ENCODE results near the gene MCUR1. TPM values are rescaled to one million over a fixed set of nuclear protein-coding genes. Genes with fewer than 3 reads are reported as not detected.

MCUR1 gene
- total and polyA plus RNA-seq, 9 of the 15 experiments (the other 6 are each of a cell fraction or from before 2014, with no cell fraction given): 5.1 to 60.2 (median 41.4) TPM

DNA sequence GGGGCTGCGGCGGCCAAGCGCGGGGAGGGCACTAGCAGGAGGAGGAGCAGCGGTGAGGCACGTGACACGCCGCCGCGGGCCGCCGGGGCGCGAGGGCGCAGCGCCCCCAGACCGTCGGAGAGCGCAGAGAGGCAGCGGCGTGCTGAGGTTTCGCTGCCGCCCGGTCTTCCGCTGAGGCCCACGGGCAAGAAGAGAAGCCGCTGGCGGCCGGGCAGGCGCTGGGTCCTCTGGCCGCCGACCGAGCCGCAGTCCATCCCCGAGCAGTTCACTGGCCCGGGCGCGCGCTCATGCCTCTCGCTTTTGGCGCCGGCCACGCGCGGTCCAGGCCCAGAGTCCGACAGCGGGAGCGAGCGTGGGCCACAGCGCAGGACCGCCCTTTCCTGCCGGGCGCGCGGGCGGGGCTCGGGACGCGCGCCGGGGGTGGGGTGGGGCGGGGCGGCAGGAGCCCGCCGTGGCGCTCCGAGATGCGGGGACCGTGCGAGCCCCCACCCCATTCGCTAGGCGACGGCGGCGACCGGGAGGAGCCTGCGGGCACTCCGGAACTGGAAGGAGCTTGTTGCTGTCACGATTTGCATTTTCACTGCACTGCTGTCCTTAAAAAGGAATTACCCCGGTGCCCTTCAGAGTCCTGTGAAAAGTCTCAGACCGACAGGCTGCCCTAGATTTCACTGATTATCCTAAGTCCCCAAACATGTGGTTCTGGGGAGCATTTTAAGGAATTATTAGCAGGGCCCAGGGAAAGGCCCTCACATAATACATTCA is at the start of gene MCUR1 (continued):
- TF ChIP-seq HNRNPL (IDR thresholded peaks at IDR 0.05; ENCODE audit: low read depth, low read length) (peak; percentile 74), POLR2B (IDR thresholded peaks at IDR 0.05; ENCODE audit: low read depth, partially characterized antibody) (peak; percentile 76), TCF7L2 (IDR thresholded peaks at IDR 0.05; ENCODE audit: low read depth, low read length) (no peak), ZNF696 (CRISPR knock-in tag; conservative IDR thresholded peaks at IDR 0.05) (no peak), ZNF274 (IDR thresholded peaks at IDR 0.05; ENCODE audit: borderline replicate concordance, low read depth, low read length) (no peak), BACH1 (tag; IDR thresholded peaks at IDR 0.05) (no peak), ATF7 (IDR thresholded peaks at IDR 0.05) (peak; percentile 84)
- TF ChIP-seq, protein P1, sequence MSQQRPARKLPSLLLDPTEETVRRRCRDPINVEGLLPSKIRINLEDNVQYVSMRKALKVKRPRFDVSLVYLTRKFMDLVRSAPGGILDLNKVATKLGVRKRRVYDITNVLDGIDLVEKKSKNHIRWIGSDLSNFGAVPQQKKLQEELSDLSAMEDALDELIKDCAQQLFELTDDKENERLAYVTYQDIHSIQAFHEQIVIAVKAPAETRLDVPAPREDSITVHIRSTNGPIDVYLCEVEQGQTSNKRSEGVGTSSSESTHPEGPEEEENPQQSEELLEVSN (IDR thresholded peaks at IDR 0.05; ENCODE audit: borderline replicate concordance in 1 of 2, extremely low read depth in 1 of 2, insufficient read depth in 1 of 2, insufficient read length in 1 of 2, low read depth in 1 of 2, low read length in 1 of 2, poor library complexity in 1 of 2, severe bottlenecking in 1 of 2): peak; percentile 91 to 95
- TF ChIP-seq, protein P2, sequence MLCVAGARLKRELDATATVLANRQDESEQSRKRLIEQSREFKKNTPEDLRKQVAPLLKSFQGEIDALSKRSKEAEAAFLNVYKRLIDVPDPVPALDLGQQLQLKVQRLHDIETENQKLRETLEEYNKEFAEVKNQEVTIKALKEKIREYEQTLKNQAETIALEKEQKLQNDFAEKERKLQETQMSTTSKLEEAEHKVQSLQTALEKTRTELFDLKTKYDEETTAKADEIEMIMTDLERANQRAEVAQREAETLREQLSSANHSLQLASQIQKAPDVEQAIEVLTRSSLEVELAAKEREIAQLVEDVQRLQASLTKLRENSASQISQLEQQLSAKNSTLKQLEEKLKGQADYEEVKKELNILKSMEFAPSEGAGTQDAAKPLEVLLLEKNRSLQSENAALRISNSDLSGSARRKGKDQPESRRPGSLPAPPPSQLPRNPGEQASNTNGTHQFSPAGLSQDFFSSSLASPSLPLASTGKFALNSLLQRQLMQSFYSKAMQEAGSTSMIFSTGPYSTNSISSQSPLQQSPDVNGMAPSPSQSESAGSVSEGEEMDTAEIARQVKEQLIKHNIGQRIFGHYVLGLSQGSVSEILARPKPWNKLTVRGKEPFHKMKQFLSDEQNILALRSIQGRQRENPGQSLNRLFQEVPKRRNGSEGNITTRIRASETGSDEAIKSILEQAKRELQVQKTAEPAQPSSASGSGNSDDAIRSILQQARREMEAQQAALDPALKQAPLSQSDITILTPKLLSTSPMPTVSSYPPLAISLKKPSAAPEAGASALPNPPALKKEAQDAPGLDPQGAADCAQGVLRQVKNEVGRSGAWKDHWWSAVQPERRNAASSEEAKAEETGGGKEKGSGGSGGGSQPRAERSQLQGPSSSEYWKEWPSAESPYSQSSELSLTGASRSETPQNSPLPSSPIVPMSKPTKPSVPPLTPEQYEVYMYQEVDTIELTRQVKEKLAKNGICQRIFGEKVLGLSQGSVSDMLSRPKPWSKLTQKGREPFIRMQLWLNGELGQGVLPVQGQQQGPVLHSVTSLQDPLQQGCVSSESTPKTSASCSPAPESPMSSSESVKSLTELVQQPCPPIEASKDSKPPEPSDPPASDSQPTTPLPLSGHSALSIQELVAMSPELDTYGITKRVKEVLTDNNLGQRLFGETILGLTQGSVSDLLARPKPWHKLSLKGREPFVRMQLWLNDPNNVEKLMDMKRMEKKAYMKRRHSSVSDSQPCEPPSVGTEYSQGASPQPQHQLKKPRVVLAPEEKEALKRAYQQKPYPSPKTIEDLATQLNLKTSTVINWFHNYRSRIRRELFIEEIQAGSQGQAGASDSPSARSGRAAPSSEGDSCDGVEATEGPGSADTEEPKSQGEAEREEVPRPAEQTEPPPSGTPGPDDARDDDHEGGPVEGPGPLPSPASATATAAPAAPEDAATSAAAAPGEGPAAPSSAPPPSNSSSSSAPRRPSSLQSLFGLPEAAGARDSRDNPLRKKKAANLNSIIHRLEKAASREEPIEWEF (CRISPR knock-in tag; IDR thresholded peaks at IDR 0.05): no peak
- TF ChIP-seq, protein P3, sequence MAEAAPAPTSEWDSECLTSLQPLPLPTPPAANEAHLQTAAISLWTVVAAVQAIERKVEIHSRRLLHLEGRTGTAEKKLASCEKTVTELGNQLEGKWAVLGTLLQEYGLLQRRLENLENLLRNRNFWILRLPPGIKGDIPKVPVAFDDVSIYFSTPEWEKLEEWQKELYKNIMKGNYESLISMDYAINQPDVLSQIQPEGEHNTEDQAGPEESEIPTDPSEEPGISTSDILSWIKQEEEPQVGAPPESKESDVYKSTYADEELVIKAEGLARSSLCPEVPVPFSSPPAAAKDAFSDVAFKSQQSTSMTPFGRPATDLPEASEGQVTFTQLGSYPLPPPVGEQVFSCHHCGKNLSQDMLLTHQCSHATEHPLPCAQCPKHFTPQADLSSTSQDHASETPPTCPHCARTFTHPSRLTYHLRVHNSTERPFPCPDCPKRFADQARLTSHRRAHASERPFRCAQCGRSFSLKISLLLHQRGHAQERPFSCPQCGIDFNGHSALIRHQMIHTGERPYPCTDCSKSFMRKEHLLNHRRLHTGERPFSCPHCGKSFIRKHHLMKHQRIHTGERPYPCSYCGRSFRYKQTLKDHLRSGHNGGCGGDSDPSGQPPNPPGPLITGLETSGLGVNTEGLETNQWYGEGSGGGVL (CRISPR knock-in tag; IDR thresholded peaks at IDR 0.05): no peak
- TF ChIP-seq, protein P4, sequence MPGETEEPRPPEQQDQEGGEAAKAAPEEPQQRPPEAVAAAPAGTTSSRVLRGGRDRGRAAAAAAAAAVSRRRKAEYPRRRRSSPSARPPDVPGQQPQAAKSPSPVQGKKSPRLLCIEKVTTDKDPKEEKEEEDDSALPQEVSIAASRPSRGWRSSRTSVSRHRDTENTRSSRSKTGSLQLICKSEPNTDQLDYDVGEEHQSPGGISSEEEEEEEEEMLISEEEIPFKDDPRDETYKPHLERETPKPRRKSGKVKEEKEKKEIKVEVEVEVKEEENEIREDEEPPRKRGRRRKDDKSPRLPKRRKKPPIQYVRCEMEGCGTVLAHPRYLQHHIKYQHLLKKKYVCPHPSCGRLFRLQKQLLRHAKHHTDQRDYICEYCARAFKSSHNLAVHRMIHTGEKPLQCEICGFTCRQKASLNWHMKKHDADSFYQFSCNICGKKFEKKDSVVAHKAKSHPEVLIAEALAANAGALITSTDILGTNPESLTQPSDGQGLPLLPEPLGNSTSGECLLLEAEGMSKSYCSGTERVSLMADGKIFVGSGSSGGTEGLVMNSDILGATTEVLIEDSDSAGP (CRISPR knock-in tag; IDR thresholded peaks at IDR 0.05): no peak
- TF ChIP-seq, protein P5, sequence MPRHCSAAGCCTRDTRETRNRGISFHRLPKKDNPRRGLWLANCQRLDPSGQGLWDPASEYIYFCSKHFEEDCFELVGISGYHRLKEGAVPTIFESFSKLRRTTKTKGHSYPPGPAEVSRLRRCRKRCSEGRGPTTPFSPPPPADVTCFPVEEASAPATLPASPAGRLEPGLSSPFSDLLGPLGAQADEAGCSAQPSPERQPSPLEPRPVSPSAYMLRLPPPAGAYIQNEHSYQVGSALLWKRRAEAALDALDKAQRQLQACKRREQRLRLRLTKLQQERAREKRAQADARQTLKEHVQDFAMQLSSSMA (CRISPR knock-in tag; IDR thresholded peaks at IDR 0.05): no peak; the same call in 1 of the 2 replicates
- TF ChIP-seq, protein P6, sequence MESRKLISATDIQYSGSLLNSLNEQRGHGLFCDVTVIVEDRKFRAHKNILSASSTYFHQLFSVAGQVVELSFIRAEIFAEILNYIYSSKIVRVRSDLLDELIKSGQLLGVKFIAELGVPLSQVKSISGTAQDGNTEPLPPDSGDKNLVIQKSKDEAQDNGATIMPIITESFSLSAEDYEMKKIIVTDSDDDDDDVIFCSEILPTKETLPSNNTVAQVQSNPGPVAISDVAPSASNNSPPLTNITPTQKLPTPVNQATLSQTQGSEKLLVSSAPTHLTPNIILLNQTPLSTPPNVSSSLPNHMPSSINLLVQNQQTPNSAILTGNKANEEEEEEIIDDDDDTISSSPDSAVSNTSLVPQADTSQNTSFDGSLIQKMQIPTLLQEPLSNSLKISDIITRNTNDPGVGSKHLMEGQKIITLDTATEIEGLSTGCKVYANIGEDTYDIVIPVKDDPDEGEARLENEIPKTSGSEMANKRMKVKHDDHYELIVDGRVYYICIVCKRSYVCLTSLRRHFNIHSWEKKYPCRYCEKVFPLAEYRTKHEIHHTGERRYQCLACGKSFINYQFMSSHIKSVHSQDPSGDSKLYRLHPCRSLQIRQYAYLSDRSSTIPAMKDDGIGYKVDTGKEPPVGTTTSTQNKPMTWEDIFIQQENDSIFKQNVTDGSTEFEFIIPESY (CRISPR knock-in tag; IDR thresholded peaks at IDR 0.05): no peak; the same call in 1 of the 2 replicates

All from K562 (cell line).